Measurements from ENCODE around the gene OR8B8. TPM values are rescaled to one million over a fixed set of nuclear protein-coding genes. Genes with fewer than 3 reads are reported as not detected.

The OR8B8 gene, protein sequence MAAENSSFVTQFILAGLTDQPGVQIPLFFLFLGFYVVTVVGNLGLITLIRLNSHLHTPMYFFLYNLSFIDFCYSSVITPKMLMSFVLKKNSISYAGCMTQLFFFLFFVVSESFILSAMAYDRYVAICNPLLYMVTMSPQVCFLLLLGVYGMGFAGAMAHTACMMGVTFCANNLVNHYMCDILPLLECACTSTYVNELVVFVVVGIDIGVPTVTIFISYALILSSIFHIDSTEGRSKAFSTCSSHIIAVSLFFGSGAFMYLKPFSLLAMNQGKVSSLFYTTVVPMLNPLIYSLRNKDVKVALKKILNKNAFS
- total RNA-seq, result not detected in 2 replicates

GRCh38 chr11:124445646-124446150, at the start of gene OR8B8:
OR8B8 (minus strand) TSS chr11:124445696; CDS start chr11:124441085, 4,611 bp downstream.

DNA sequence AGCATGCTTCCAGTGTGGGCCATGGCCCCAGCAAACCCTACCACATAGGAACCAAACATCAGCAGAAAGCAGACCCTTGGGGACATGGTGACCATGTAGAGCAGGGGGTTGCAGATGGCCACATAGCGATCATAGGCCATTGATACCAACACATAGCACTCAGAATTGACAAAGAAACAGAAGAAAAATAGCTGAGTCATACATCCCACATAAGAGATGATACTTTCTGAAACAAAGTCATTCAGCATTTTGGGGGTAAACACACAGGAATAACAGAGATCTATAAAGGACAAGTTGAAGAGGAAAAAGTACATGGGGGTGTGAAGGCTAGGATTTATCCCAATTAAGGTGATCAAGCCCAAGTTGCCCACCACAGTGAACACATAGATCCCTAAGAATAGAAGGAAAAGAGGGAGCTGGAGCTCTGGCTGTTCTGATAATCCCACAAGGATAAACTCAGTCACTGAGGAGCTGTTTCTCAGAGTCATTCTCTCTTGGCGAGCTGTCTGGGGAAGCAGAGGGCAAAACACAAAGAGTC, 21.0 kb downstream of the OR8B8 start, which contains the start of gene OR8B4:
OR8B4 (minus strand) TSS at position 488 of the 538 bp plus-strand sequence; CDS start at position 488, 0 bp downstream.

DNA sequence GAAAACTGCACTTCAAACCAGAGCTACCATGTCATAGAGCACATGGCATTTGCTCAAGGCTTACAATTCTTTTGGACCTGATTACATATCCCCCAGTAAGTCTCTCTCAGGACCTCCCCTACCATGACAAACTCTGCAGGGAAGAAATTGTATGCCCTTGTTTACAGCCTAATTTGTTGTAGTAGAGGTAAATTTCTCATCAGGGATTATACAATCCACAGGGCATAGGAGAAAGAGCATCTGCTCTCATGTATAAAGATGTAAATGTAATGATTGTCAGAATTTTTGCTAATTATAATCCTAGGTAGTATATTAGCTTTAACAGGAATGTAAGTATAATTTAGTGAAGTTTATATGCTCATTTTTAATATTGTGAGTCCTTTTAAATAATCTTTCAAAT, 46.6 kb downstream of the OR8B8 start, which contains the start of gene OR8B3:
OR8B3 (minus strand) TSS at position 101 of the 400 bp plus-strand sequence. CDS start 1,673 bp downstream, outside the sequence.

Other genes with a start within 250 kb of the OR8B8 start
- gene OR8G1, start 204.6 kb downstream of the OR8B8 start, total RNA-seq, result not detected in 2 replicates
- gene OR8G5, start 189.3 kb downstream of the OR8B8 start, total RNA-seq, result not detected in 2 replicates
- not detected in 2 replicates for gene OR8D1, start 131.7 kb downstream of the OR8B8 start, total RNA-seq
- gene OR8D2, start 125.5 kb downstream of the OR8B8 start, total RNA-seq, result not detected in 2 replicates
- not detected in 2 replicates for gene OR8B2, start 61.2 kb downstream of the OR8B8 start, total RNA-seq
- gene OR8B3, start 46.7 kb downstream of the OR8B8 start, total RNA-seq, result under 0.01 TPM in 1 of 2 replicates, not detected in the other
- not detected in 2 replicates for gene OR8B4, start 20.8 kb downstream of the OR8B8 start, total RNA-seq
- not detected in 2 replicates for gene OR8B12, start 98.0 kb upstream of the OR8B8 start, total RNA-seq
- not detected in 2 replicates for gene OR8A1, start 124.3 kb upstream of the OR8B8 start, total RNA-seq
- not detected in 2 replicates for gene PANX3, start 165.7 kb upstream of the OR8B8 start, total RNA-seq
- 9.7 and 17.3 TPM in 2 replicates for gene TBRG1, start 177.2 kb upstream of the OR8B8 start, total RNA-seq
- 11.2 and 18.4 TPM in 2 replicates for gene SIAE, start 228.0 kb upstream of the OR8B8 start, total RNA-seq
- gene SPA17, start 228.2 kb upstream of the OR8B8 start, total RNA-seq, result 4.0 and 4.3 TPM in 2 replicates

Data from bladder microvascular endothelial cell (primary cell).